Osteocyte (in vitro differentiated cells): ENCODE results near the gene AP3M1. TPM values are rescaled to one million over a fixed set of nuclear protein-coding genes. Genes with fewer than 3 reads are reported as not detected.

Experiments
- DNase-seq: peaks from one replicate; pipeline ENCODE4 v3.0.0; 2021; ENCODE audit warnings: mixed read lengths; ENCODE audit not compliant: unreplicated experiment; ENCODE audit errors: extremely low spot score
- H3K27ac Mint-ChIP-seq: one replicate; pipeline ENCODE4 v1.8.0; 2021; ENCODE audit warnings: mild to moderate bottlenecking, mixed read lengths; ENCODE audit not compliant: unreplicated experiment
- H3K27me3 Mint-ChIP-seq: one replicate; pipeline ENCODE4 v1.8.0; 2021; ENCODE audit warnings: mixed read lengths; ENCODE audit not compliant: unreplicated experiment
- H3K36me3 Mint-ChIP-seq: one replicate; pipeline ENCODE4 v1.8.0; 2021; ENCODE audit warnings: mixed read lengths; ENCODE audit not compliant: unreplicated experiment
- H3K4me1 Mint-ChIP-seq: one replicate; pipeline ENCODE4 v1.8.0; 2021; ENCODE audit warnings: mixed read lengths; ENCODE audit not compliant: unreplicated experiment
- H3K4me3 Mint-ChIP-seq: one replicate; pipeline ENCODE4 v1.8.0; 2021; ENCODE audit warnings: mild to moderate bottlenecking, moderate library complexity, mixed read lengths; ENCODE audit not compliant: unreplicated experiment
- H3K9me3 Mint-ChIP-seq: one replicate; pipeline ENCODE4 v1.8.0; 2021; ENCODE audit warnings: mixed read lengths; ENCODE audit not compliant: unreplicated experiment
- long read RNA-seq: library from polyadenylated mRNA; unstranded; transcript quantifications from one replicate; pipeline ENCODE4 v2.0.0, GENCODE V29; 2021
- total RNA-seq: library from RNA; stranded (reverse); gene quantifications from 2 replicates; pipeline ENCODE4 v1.2.1, GENCODE V29; 2021
- TF ChIP-seq, protein P1 (sequence below): fragments of 200-600 bp; sonication (generic); IDR thresholded peaks from 2 replicates; pipeline ENCODE4 v1.5.0; 2021; ENCODE audit warnings: antibody characterized with exemption, mild to moderate bottlenecking, moderate library complexity

Gene AP3M1
- total RNA-seq, result 39.6 and 41.7 TPM in 2 replicates
- long read RNA-seq, full-length matches to known transcripts, result 150 of 173 reads
- long read RNA-seq, partial matches to known transcripts, result 5 of 173 reads
- long read RNA-seq, other reads (novel, unspliced or antisense), result 18 of 173 reads

DNA sequence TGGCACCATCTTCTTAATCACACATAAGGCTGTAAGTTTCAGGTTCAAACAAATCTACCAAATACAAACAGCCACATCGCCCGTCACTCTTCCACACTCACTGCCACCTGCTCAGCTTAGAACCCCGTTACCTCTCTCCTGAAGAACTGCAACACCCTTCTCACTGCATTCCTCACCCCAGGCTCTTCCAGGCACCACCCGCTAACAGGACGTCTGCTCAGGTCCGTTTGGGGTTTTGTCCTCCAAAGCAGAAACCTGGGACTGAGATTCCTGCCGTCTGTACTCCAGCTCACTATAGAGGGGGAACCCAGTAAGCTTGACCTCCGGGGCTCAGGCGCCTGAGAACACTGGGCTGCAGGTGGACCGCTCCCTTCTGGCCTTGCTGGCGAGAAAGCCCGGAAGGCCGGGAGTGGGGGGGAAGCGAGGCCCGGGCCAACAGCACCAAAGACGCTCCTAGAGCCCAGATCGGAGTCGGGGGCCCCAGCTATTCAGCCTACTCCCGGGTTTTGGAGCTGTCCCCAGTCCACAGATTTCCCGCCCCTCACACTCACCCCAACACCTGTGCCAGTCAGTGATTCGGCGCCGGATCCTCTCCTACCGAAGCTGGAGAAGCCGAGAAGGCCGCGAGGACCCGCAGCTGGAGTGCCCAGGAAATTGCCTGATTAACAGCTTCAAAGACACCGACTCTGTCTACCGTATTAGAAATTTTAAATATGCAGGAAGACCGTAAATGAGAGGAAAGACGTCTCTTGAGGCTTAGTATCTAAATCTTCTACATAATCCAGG is at the start of gene AP3M1:
Gene AP3M1, minus strand, starts transcription at position 625 of the 786 bp plus-strand sequence. CDS start 12,449 bp downstream, outside the sequence.
- peaks cover 29% of the 10 kb centered on the region for H3K4me1 Mint-ChIP-seq
- H3K4me3 Mint-ChIP-seq, result no peak within 1 kb of the TSS
- TF ChIP-seq, protein P1, sequence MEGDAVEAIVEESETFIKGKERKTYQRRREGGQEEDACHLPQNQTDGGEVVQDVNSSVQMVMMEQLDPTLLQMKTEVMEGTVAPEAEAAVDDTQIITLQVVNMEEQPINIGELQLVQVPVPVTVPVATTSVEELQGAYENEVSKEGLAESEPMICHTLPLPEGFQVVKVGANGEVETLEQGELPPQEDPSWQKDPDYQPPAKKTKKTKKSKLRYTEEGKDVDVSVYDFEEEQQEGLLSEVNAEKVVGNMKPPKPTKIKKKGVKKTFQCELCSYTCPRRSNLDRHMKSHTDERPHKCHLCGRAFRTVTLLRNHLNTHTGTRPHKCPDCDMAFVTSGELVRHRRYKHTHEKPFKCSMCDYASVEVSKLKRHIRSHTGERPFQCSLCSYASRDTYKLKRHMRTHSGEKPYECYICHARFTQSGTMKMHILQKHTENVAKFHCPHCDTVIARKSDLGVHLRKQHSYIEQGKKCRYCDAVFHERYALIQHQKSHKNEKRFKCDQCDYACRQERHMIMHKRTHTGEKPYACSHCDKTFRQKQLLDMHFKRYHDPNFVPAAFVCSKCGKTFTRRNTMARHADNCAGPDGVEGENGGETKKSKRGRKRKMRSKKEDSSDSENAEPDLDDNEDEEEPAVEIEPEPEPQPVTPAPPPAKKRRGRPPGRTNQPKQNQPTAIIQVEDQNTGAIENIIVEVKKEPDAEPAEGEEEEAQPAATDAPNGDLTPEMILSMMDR, result no peak
- H3K36me3 Mint-ChIP-seq, result peaks cover 6% of the 10 kb centered on the region
- DNase-seq, result peak; percentile 90
- no peak within 1 kb of the TSS for H3K27ac Mint-ChIP-seq
- no peaks in the 10 kb centered on the region for H3K27me3 Mint-ChIP-seq
- H3K9me3 Mint-ChIP-seq, result no peaks in the 10 kb centered on the region

DNA sequence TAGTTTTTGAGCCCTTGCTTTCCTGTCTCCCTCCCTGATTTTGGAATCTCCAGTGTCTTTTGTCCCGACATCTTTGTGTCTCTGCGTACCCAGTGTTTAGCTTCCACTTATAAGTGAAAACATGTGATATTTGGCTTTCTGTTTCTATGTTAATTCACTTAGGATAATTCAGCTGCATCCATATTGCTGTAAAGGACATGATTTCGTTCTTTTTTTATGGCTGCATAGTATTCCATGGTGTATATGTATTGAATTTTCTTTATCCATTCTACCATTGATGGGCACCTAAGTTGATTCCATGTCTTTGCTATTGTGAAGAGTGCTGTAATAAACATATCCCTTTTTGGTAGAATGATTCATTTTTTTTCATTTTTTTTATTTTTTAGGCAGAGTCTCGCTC is 48.7 kb upstream of the AP3M1 start:
- DNase-seq, result no peak
- Mint-ChIP-seq H3K4me1 (peaks cover 30% of the 10 kb centered on the region), H3K27ac (no peak overlapping the region), H3K36me3 (peaks cover 14% of the 10 kb centered on the region), H3K9me3 (no peaks in the 10 kb centered on the region), H3K4me3 (no peak overlapping the region), H3K27me3 (no peaks in the 10 kb centered on the region)
- TF ChIP-seq, protein P1, result no peak

DNA sequence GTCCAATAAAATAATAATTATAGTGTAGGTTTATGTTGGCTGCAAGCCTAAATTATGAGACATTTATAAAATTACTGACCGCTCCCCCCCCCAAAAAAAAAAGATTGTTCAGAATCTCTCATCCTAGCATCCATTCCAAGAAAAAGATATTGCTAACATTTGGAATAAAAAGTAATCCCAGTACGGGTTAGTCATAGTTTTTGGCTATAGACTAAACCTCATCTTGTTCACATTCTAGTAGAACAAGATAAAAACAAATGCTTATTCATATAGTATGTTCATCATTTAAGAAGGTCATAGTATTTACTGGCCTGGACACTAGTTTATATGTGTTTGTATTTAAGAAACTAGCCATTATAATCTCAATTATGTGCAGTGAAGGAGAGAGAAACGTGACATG is 44.4 kb upstream of the AP3M1 start:
- Mint-ChIP-seq H3K27me3 (no peaks in the 10 kb centered on the region), H3K9me3 (no peaks in the 10 kb centered on the region), H3K36me3 (peaks cover 2% of the 10 kb centered on the region), H3K4me1 (peaks cover 66% of the 10 kb centered on the region), H3K27ac (peak overlapping the region; percentile 4), H3K4me3 (no peak overlapping the region)
- TF ChIP-seq, protein P1, result no peak
- DNase-seq, result no peak

DNA sequence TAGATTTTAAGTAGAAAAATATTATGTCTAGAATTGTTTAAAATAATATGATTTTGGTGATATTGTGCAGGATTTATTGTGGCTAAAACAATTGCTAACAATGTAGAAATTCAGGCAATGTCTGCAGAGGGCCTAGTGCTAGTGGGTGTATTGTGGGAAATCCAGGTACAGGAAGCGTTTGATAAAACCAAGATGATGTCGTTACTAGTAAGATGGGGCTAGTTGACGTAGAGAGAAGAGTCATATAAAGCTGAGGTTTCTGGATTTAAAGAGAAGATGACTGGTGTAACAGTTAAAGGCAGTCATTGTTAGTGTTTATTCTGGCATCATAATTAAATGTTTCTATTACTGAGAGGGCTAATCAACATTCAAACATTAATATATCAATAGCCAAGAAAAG is 43.9 kb upstream of the AP3M1 start:
- no peak overlapping the region for H3K4me3 Mint-ChIP-seq
- H3K36me3 Mint-ChIP-seq, result peaks cover 2% of the 10 kb centered on the region
- no peak for DNase-seq
- H3K27me3 Mint-ChIP-seq, result no peaks in the 10 kb centered on the region
- peak overlapping the region; percentile 29 for H3K27ac Mint-ChIP-seq
- peaks cover 70% of the 10 kb centered on the region for H3K4me1 Mint-ChIP-seq
- no peaks in the 10 kb centered on the region for H3K9me3 Mint-ChIP-seq
- TF ChIP-seq, protein P1, result no peak

DNA sequence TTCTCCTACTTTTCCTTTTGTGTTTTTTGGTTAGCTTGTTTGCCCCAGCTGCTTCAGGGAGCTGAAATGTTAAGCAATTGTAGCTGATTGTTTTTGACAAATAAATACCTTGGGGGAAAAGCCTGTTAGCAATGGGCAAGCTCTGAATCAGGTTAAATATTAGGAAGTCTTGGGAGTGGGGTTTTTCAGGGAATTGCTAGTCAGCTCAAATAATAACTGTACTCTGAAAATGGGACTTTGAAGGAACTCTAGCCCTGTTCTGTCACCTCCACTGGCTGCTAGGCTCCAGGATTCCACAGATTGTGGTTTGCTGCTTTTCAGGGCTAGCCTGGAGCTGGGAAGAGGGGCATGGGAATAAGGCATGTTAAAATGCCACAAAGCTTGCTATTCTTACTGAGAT is 39.9 kb upstream of the AP3M1 start:
- DNase-seq, result no peak
- peaks cover 2% of the 10 kb centered on the region for H3K36me3 Mint-ChIP-seq
- peak overlapping the region; percentile 68 for H3K4me3 Mint-ChIP-seq
- H3K4me1 Mint-ChIP-seq, result peaks cover 81% of the 10 kb centered on the region
- H3K27ac Mint-ChIP-seq, result peak overlapping the region; percentile 97
- no peaks in the 10 kb centered on the region for H3K9me3 Mint-ChIP-seq
- no peaks in the 10 kb centered on the region for H3K27me3 Mint-ChIP-seq
- TF ChIP-seq, protein P1, result no peak
